ENCODE results near the gene LMX1B. TPM values are rescaled to one million over a fixed set of nuclear protein-coding genes. Genes with fewer than 3 reads are reported as not detected.

LMX1B gene
- total RNA-seq, 6 donors from 2014 or later: 0.14 to 0.40 TPM; not detected in 4

DNA sequence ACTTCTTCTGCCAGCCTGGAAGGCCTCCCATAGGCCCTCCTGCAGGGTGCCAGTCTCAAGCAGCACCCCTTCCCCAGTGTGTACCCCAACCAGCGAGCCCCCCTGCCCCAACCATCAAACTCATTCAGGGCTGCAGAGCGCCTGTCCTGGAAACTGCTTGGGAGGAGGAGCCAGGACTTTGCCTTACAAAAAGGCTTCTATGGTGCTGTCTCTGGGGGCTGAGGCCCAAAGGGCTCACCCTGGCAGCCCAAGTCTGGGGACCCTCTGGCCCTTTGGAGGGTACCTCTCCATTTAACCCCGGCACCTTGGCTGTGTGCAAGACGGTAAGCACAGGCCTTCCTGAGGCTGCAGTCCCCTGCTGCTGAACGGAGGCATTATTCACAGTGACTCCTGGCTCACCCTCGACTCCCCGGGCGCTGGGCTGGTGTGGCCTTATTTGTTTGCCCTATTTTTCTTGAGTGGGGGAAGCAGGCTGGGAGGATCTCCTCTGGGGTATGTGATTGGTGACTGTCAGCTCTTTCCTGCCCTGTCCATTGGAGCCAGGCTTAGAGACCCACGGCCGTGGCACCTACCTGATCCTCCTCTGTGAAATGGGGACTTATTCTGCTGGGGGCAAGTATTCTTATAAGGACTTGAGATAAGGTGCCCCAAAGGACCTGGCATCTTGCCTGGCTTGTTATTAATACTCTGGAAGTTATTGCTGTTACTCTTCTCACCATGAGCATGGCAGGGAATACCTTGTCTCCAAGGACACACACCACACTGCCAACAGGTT lies 5.8 kb downstream of the LMX1B start:
- 25 to 33% methylated on average over 3 to 10 of the region's 10 CpGs for WGBS, 2 donors
- DNase-seq (no peak), ATAC-seq (ENCODE audit: low FRiP score in 2 of 2) (no peak)
- H3K27me3 ChIP-seq: peaks cover 3 to 92% (median 56%) of the 10 kb centered on the region in 4 donors
- no peak overlapping the region for H3K27ac ChIP-seq
- H3K36me3 ChIP-seq: no peaks in the 10 kb centered on the region
- H3K9me3 ChIP-seq: no peaks in the 10 kb centered on the region
- no peak overlapping the region for H3K4me3 ChIP-seq
- H3K4me1 ChIP-seq: peaks cover 16 to 31% (median 22%) of the 10 kb centered on the region in 4 donors
- TF ChIP-seq, protein P1, sequence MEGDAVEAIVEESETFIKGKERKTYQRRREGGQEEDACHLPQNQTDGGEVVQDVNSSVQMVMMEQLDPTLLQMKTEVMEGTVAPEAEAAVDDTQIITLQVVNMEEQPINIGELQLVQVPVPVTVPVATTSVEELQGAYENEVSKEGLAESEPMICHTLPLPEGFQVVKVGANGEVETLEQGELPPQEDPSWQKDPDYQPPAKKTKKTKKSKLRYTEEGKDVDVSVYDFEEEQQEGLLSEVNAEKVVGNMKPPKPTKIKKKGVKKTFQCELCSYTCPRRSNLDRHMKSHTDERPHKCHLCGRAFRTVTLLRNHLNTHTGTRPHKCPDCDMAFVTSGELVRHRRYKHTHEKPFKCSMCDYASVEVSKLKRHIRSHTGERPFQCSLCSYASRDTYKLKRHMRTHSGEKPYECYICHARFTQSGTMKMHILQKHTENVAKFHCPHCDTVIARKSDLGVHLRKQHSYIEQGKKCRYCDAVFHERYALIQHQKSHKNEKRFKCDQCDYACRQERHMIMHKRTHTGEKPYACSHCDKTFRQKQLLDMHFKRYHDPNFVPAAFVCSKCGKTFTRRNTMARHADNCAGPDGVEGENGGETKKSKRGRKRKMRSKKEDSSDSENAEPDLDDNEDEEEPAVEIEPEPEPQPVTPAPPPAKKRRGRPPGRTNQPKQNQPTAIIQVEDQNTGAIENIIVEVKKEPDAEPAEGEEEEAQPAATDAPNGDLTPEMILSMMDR (IDR thresholded peaks at IDR 0.05): no peak
- no peak for TF ChIP-seq POLR2A (IDR thresholded peaks at IDR 0.05)
- no peak for TF ChIP-seq POLR2AphosphoS5 (IDR thresholded peaks at IDR 0.05)

DNA sequence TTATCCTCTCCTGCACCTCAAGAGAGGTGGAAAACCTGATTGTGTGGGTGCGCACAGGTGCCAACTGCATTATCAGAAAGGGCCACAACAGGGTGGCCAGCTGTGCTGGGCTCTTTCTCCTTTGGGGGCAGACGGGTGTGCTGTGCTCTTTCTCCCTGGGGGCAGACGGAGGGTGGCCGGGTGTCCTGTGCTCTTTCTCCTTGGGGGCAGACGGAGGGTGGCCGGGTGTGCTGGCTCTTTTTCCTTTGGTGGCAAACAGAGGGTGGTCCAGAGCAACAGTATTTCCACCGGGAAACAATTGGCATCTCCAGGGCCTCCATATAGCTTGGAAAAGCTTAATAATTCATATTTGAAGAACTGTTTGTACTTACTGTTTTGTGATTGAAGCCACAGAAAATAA lies 6.8 kb downstream of the LMX1B start:
- DNase-seq: no peak
- Histone ChIP-seq H3K36me3 (no peaks in the 10 kb centered on the region), H3K27me3 (peaks cover 3 to 92% (median 57%) of the 10 kb centered on the region in 4 donors), H3K4me3 (no peak overlapping the region), H3K4me1 (peaks cover 15 to 31% (median 19%) of the 10 kb centered on the region in 4 donors), H3K9me3 (no peaks in the 10 kb centered on the region), H3K27ac (no peak overlapping the region)
- WGBS, 2 donors: 31 to 56% methylated on average over 5 to 7 of the region's 7 CpGs
- TF ChIP-seq, protein P1 (IDR thresholded peaks at IDR 0.05): no peak
- TF ChIP-seq POLR2A (IDR thresholded peaks at IDR 0.05): no peak
- TF ChIP-seq POLR2AphosphoS5 (IDR thresholded peaks at IDR 0.05): no peak
- no peak for TF ChIP-seq EP300 (IDR thresholded peaks at IDR 0.05)
- ATAC-seq (ENCODE audit: low FRiP score in 2 of 2): no peak

DNA sequence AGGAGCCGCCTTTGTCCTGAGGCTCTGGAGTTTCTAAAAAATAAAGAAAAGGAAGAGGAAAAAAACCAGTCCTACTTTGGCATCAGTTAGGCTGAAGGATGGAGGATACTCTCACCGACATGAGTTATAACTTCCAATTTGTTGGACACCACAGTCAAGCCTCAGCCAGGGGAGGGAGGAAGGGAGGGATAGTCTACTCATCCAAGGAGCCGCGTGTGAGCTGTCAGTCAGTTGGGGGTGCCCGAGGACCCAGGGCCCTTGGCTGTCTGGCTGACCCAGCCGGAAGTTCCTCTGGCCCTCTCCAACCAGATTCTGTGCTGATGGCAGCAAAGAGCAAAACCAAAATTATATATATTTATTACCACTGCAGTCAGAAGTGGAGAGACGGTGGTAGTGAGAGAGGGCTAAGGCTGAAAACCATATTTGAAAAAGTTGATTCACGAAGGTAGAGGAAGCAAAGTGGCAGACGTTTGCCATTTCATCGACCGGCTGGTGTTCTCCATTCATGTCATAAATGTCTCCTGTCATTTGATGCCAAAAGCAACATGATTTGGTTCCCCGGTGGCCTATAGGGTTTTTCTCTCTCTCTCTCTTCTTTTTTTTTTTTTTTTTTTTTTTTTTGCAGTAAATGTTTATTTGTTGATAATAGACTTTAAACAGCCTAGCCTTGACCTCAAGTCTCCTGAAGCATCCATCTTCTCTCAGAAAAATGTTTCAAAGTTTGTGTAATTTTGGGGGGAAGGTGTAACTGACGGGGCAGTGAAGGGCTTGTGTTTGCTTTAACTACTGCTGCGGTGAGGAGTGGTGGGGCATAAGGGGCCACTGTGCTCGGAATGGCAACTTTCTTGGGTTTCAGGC lies 7.6 kb downstream of the LMX1B start:
- no peak overlapping the region for H3K4me3 ChIP-seq
- TF ChIP-seq POLR2A (IDR thresholded peaks at IDR 0.05) (no peak), EP300 (IDR thresholded peaks at IDR 0.05) (no peak), POLR2AphosphoS5 (IDR thresholded peaks at IDR 0.05) (no peak)
- TF ChIP-seq, protein P1 (IDR thresholded peaks at IDR 0.05): no peak
- H3K27ac ChIP-seq: no peak overlapping the region
- no peaks in the 10 kb centered on the region for H3K9me3 ChIP-seq
- H3K27me3 ChIP-seq: peaks cover 3 to 92% (median 56%) of the 10 kb centered on the region in 4 donors
- no peak for DNase-seq
- no peaks in the 10 kb centered on the region for H3K36me3 ChIP-seq
- 23 to 27% methylated on average over 13 to 15 of the region's 15 CpGs for WGBS, 2 donors
- no peak for ATAC-seq (ENCODE audit: low FRiP score in 2 of 2)
- peaks cover 22 to 34% (median 25%) of the 10 kb centered on the region in 4 donors for H3K4me1 ChIP-seq

DNA sequence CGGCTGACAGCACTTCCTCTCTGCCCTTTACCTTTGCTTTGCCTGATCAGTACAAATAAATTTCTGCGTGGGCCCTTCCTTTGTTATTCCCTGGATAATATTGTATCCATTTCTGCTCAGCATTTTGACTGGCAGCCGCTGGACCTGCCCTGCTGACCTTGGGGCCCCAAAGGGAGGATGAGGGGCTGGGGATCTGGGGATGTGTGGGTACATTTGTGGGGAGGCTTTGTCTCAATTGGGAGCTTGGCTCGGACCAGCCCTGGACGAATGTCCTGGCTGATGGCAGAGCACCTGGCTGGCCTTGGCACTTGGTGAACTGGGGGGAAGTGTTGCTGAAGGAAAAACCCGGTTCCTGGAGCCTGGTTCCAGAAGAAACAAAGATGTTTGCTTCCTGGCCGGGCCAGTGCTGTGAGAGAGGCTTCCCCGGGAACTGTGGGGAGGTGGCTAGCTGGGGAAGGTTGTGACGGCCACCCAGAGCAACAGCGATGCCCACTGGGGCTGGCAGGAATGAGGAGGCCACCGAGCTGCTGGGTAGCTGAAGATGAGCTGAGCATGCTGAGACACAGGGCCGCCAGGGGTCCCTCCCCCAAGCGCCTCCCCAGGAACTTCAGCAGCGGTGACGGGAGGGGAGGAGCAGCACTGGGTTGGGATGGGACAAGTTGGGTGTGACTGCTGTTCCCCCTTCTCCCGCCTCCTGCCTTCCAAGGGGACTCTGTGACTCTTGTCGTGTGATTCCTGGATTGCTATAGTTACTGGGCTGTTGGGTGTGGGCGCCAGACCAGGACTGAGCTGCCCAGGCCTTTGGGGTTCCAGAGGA lies 8.4 kb downstream of the LMX1B start:
- Histone ChIP-seq H3K4me3 (no peak overlapping the region), H3K27me3 (peaks cover 3 to 92% (median 58%) of the 10 kb centered on the region in 4 donors), H3K4me1 (peaks cover 25 to 39% (median 30%) of the 10 kb centered on the region in 4 donors), H3K27ac (no peak overlapping the region), H3K36me3 (no peaks in the 10 kb centered on the region), H3K9me3 (no peaks in the 10 kb centered on the region)
- 17 to 21% methylated on average over 11 to 18 of the region's 18 CpGs for WGBS, 2 donors
- ATAC-seq (ENCODE audit: low FRiP score in 2 of 2) (no peak), DNase-seq (peak in 1 of 2 donors; percentile 36)
- no peak for TF ChIP-seq POLR2AphosphoS5 (IDR thresholded peaks at IDR 0.05)
- TF ChIP-seq EP300 (IDR thresholded peaks at IDR 0.05): no peak
- TF ChIP-seq, protein P1 (IDR thresholded peaks at IDR 0.05): no peak
- TF ChIP-seq POLR2A (IDR thresholded peaks at IDR 0.05): no peak

Measured in upper lobe of left lung (tissue), 6 donors.